Natural killer cell (primary cell): Measurements from ENCODE around the gene SEMA3C. TPM values are rescaled to one million over a fixed set of nuclear protein-coding genes. Genes with fewer than 3 reads are reported as not detected.

ENCODE experiments used
- ATAC-seq, 3 donors: fragments of 150-1000 bp in 2 of 3; fragments of 200-7000 bp in 1 of 3; cut with Tn5 transposase; 1 replicate in 1 of 3; 2 replicates in 2 of 3; pipeline ENCODE4 v1.10.0; 2021; ENCODE audit warnings: mild to moderate bottlenecking in 2 of 3, moderate library complexity in 2 of 3
- DNase-seq, 2 donors: peaks; one replicate each; pipeline versions ENCODE4 v3.0.0 to v3.0.0-alpha.2; 2013 to 2021; ENCODE audit warnings: mixed read lengths in 1 of 2
- H3K27ac ChIP-seq: one replicate; pipeline ENCODE4 v1.5.1; 2013; ENCODE audit warnings: mild to moderate bottlenecking, low read length
- H3K27me3 ChIP-seq: one replicate; pipeline ENCODE4 v1.6.1; 2013; ENCODE audit warnings: low read length; ENCODE audit not compliant: control insufficient read depth, insufficient read depth
- H3K36me3 ChIP-seq: one replicate; pipeline ENCODE4 v1.6.1; 2013; ENCODE audit warnings: low read length; ENCODE audit not compliant: control insufficient read depth, insufficient read depth
- H3K4me1 ChIP-seq: one replicate; pipeline ENCODE4 v1.6.1; 2013; ENCODE audit warnings: low read length; ENCODE audit not compliant: control insufficient read depth, insufficient read depth
- H3K4me3 ChIP-seq: one replicate; pipeline ENCODE4 v1.5.1; 2013; ENCODE audit warnings: low read length
- H3K9me3 ChIP-seq: one replicate; pipeline ENCODE4 v1.6.1; 2013; ENCODE audit warnings: low read length; ENCODE audit not compliant: control insufficient read depth, insufficient read depth
- H3K27ac Mint-ChIP-seq, 2 donors: one replicate each; pipeline ENCODE4 v1.8.0; 2022; ENCODE audit warnings: mild to moderate bottlenecking in 2 of 2, mixed read lengths in 2 of 2, moderate library complexity in 1 of 2
- H3K27me3 Mint-ChIP-seq, 2 donors: one replicate each; pipeline ENCODE4 v1.8.0; 2022; ENCODE audit warnings: low read depth in 2 of 2, mixed read lengths in 2 of 2
- H3K36me3 Mint-ChIP-seq: one replicate; pipeline ENCODE4 v1.8.0; 2022; ENCODE audit warnings: mixed read lengths
- H3K4me1 Mint-ChIP-seq, 2 donors: one replicate each; pipeline ENCODE4 v1.8.0; 2022; ENCODE audit warnings: mixed read lengths in 2 of 2
- H3K4me3 Mint-ChIP-seq: one replicate; pipeline ENCODE4 v1.8.0; 2022; ENCODE audit warnings: mild to moderate bottlenecking, moderate library complexity, mixed read lengths
- H3K9me3 Mint-ChIP-seq, 2 donors: one replicate each; pipeline ENCODE4 v1.8.0; 2022; ENCODE audit warnings: mixed read lengths in 2 of 2
- CTCF ChIP-seq: fragments of 200-600 bp; IDR thresholded peaks from one replicate; pipeline ENCODE4 v1.8.0; 2022; ENCODE audit warnings: antibody characterized with exemption
- WGBS: methylation state at CpG from one replicate; pipeline ENCODE4 v1.1.7; 2013; ENCODE audit warnings: missing lambda C conversion rate; ENCODE audit not compliant: insufficient coverage; 5-methylcytosine and 5-hydroxymethylcytosine counted together
- intact Hi-C: fragments of 100-400 bp; cut with micrococcal nuclease; formaldehyde crosslinking; loops from one replicate; pipeline ENCODE4 v1.14.2; 2022
- total RNA-seq, 4 donors: library from RNA; stranded (reverse); fragments of 120-200 nt in 1 of 4; gene quantifications; one replicate each; pipeline versions ENCODE4 v1.2.3 to v1.2.4, GENCODE V29; 2013 to 2022

The SEMA3C gene
- total RNA-seq, 3 donors from 2014 or later (not counting 1 experiment from before 2014, with no cell fraction given): 0.41 to 12.2 (median 0.94) TPM

GRCh38 chr7:80891259-80891544 is 27.6 kb downstream of the SEMA3C start:
- Histone ChIP-seq H3K4me1 (no peaks in the 10 kb centered on the region), H3K4me3 (no peak overlapping the region), H3K9me3 (no peaks in the 10 kb centered on the region), H3K27ac (no peak overlapping the region), H3K36me3 (no peaks in the 10 kb centered on the region), H3K27me3 (no peaks in the 10 kb centered on the region)
- no peaks in the 10 kb centered on the region for H3K36me3 Mint-ChIP-seq
- intact Hi-C loops: no loop called here
- ATAC-seq (no peak), DNase-seq (no peak)
- no peak overlapping the region for H3K4me3 Mint-ChIP-seq
- H3K27ac Mint-ChIP-seq: no peak overlapping the region
- WGBS: 100% methylated on average over 3 of the region's 3 CpGs
- H3K27me3 Mint-ChIP-seq: no peaks in the 10 kb centered on the region
- peaks cover 3 to 4% of the 10 kb centered on the region in 2 donors for H3K9me3 Mint-ChIP-seq
- no peaks in the 10 kb centered on the region for H3K4me1 Mint-ChIP-seq
- TF ChIP-seq CTCF: no peak

GRCh38 chr7:80890426-80891258 is 28.2 kb downstream of the SEMA3C start:
- Histone ChIP-seq H3K4me3 (no peak overlapping the region), H3K9me3 (no peaks in the 10 kb centered on the region), H3K36me3 (no peaks in the 10 kb centered on the region), H3K27ac (no peak overlapping the region), H3K27me3 (no peaks in the 10 kb centered on the region), H3K4me1 (no peaks in the 10 kb centered on the region)
- intact Hi-C loops: no loop called here
- Mint-ChIP-seq H3K4me3 (no peak overlapping the region), H3K36me3 (no peaks in the 10 kb centered on the region), H3K9me3 (peaks cover 3 to 4% of the 10 kb centered on the region in 2 donors), H3K27ac (no peak overlapping the region), H3K4me1 (no peaks in the 10 kb centered on the region), H3K27me3 (no peaks in the 10 kb centered on the region)
- WGBS: no CpG with 5 or more reads among the region's 4 CpGs
- ATAC-seq (no peak), DNase-seq (no peak)
- TF ChIP-seq CTCF: no peak

- Mint-ChIP-seq H3K9me3 (peaks cover 3 to 4% of the 10 kb centered on the region in 2 donors), H3K27ac (no peak overlapping the region), H3K4me3 (no peak overlapping the region), H3K4me1 (no peaks in the 10 kb centered on the region), H3K36me3 (no peaks in the 10 kb centered on the region), H3K27me3 (no peaks in the 10 kb centered on the region)
- ATAC-seq: no peak
- no peak overlapping the region for H3K27ac ChIP-seq
- H3K27me3 ChIP-seq: no peaks in the 10 kb centered on the region
- no peaks in the 10 kb centered on the region for H3K36me3 ChIP-seq
- DNase-seq: no peak
- no peak for TF ChIP-seq CTCF
- no peaks in the 10 kb centered on the region for H3K9me3 ChIP-seq
- WGBS: 100% methylated on average over 1 of the region's 1 CpG
- intact Hi-C loops: loop anchor here (10.0 kb wide), 1 partner anchor 55 kb away; no protein-coding TSS in a partner anchor
- no peaks in the 10 kb centered on the region for H3K4me1 ChIP-seq
- H3K4me3 ChIP-seq: no peak overlapping the region
Observed at GRCh38 chr7:80889525-80889924, 29.3 kb downstream of the SEMA3C start.

GRCh38 chr7:80885757-80886156 is 33.1 kb downstream of the SEMA3C start:
- no peaks in the 10 kb centered on the region for H3K9me3 ChIP-seq
- no peaks in the 10 kb centered on the region for H3K4me1 Mint-ChIP-seq
- WGBS: 91% methylated on average over 2 of the region's 2 CpGs
- intact Hi-C loops: loop anchor here (10.0 kb wide), 1 partner anchor 59 kb away; no protein-coding TSS in a partner anchor
- no peak for TF ChIP-seq CTCF
- H3K4me1 ChIP-seq: no peaks in the 10 kb centered on the region
- H3K36me3 ChIP-seq: no peaks in the 10 kb centered on the region
- no peak overlapping the region for H3K4me3 Mint-ChIP-seq
- H3K27ac Mint-ChIP-seq: no peak overlapping the region
- ATAC-seq: no peak
- no peaks in the 10 kb centered on the region for H3K9me3 Mint-ChIP-seq
- no peaks in the 10 kb centered on the region for H3K27me3 ChIP-seq
- no peaks in the 10 kb centered on the region for H3K36me3 Mint-ChIP-seq
- H3K4me3 ChIP-seq: no peak overlapping the region
- no peak for DNase-seq
- H3K27ac ChIP-seq: no peak overlapping the region
- no peaks in the 10 kb centered on the region for H3K27me3 Mint-ChIP-seq
